ENCODE measurements around the gene UBR7.

DNA sequence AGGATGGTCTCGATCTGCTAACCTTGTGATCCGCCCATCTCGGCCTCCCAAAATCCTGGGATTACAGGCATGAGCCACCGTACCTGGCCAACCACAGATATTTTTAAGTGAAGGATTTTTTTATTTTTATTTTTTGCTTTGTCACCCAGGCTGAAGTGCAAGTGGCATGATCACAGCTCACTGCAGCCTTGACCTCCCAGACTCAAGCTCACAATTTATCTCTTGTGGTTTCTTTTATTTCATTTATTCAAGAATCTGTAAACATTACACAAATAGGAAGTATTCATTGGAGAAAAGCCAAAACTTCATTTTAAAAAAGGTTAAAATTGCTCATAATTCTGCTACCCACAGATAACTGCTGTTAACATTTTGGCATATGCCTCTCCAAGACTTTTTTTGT, 35.7 kb upstream of the UBR7 start:
- TF ChIP-seq, protein P1, sequence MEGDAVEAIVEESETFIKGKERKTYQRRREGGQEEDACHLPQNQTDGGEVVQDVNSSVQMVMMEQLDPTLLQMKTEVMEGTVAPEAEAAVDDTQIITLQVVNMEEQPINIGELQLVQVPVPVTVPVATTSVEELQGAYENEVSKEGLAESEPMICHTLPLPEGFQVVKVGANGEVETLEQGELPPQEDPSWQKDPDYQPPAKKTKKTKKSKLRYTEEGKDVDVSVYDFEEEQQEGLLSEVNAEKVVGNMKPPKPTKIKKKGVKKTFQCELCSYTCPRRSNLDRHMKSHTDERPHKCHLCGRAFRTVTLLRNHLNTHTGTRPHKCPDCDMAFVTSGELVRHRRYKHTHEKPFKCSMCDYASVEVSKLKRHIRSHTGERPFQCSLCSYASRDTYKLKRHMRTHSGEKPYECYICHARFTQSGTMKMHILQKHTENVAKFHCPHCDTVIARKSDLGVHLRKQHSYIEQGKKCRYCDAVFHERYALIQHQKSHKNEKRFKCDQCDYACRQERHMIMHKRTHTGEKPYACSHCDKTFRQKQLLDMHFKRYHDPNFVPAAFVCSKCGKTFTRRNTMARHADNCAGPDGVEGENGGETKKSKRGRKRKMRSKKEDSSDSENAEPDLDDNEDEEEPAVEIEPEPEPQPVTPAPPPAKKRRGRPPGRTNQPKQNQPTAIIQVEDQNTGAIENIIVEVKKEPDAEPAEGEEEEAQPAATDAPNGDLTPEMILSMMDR (IDR thresholded peaks at IDR 0.05): no peak
- no peak for TF ChIP-seq POLR2AphosphoS5 (IDR thresholded peaks at IDR 0.05)
- TF ChIP-seq POLR2A (IDR thresholded peaks at IDR 0.05; ENCODE audit: low read depth): no peak
- no peak for TF ChIP-seq EP300 (IDR thresholded peaks at IDR 0.05)

Measured in esophagus muscularis mucosa (tissue), 4 donors.